COLO668 (cell line): ENCODE data around the gene LNX2.
A peak's percentile ranks its signal among the peaks of the same experiment; 100 is the strongest.

ENCODE experiments used
- DNase-seq: peaks from one replicate; lab custom pipeline; 2025; ENCODE audit not compliant: unreplicated experiment; lab: John Stamatoyannopoulos, UW

The LNX2 gene

GRCh38 chr13:27565818-27566217 is 54.5 kb downstream of the LNX2 start:
- no peak for DNase-seq

GRCh38 chr13:27562457-27562856 is 57.9 kb downstream of the LNX2 start:
- DNase-seq, result no peak

GRCh38 chr13:27559719-27560118 is 60.6 kb downstream of the LNX2 start:
- no peak for DNase-seq

GRCh38 chr13:27556109-27556508 is 64.2 kb downstream of the LNX2 start:
- no peak for DNase-seq

GRCh38 chr13:27551562-27551961 is 68.8 kb downstream of the LNX2 start:
- no peak for DNase-seq

GRCh38 chr13:27549406-27549981 is 70.8 kb downstream of the LNX2 start:
- peak; percentile 89 for DNase-seq

- no peak for DNase-seq
Observed at GRCh38 chr13:27542220-27542619, 78.1 kb downstream of the LNX2 start.

GRCh38 chr13:27541386-27541785 is 78.9 kb downstream of the LNX2 start:
- no peak for DNase-seq

- no peak for DNase-seq
Observed at GRCh38 chr13:27536361-27537101, 83.8 kb downstream of the LNX2 start.

GRCh38 chr13:27535546-27535945 is 84.8 kb downstream of the LNX2 start:
- DNase-seq, result no peak

- no peak for DNase-seq
Observed at GRCh38 chr13:27534981-27535380, 85.3 kb downstream of the LNX2 start.

- no peak for DNase-seq
Observed at GRCh38 chr13:27534108-27534980, 86.0 kb downstream of the LNX2 start.

- peak; percentile 95 for DNase-seq
Observed at GRCh38 chr13:27533155-27533643, 87.1 kb downstream of the LNX2 start.

- DNase-seq, result no peak
Observed at GRCh38 chr13:27528908-27529307, 91.4 kb downstream of the LNX2 start.

- no peak for DNase-seq
Observed at GRCh38 chr13:27526516-27526915, 93.8 kb downstream of the LNX2 start.

GRCh38 chr13:27524981-27525975 is 95.1 kb downstream of the LNX2 start:
- no peak for DNase-seq

- no peak for DNase-seq
Observed at GRCh38 chr13:27523346-27524073, 96.8 kb downstream of the LNX2 start.

GRCh38 chr13:27522847-27523246 is 97.5 kb downstream of the LNX2 start:
- no peak for DNase-seq

GRCh38 chr13:27516103-27516502 is 104.2 kb downstream of the LNX2 start:
- no peak for DNase-seq

- no peak for DNase-seq
Observed at GRCh38 chr13:27510082-27510481, 110.2 kb downstream of the LNX2 start.
